Esophagus squamous epithelium (tissue), 5 donors: ENCODE results near the gene WWOX. TPM values are rescaled to one million over a fixed set of nuclear protein-coding genes. Genes with fewer than 3 reads are reported as not detected.

Experiments
- DNase-seq: peaks from one replicate; lab custom pipeline; 2025; lab: John Stamatoyannopoulos, UW
- H3K27ac ChIP-seq, 4 donors: fragments of 200-600 bp; sonication (generic); one replicate each; pipeline ENCODE4 v1.5.1; 2016 to 2019; ENCODE audit warnings: mild to moderate bottlenecking in 1 of 4
- H3K27me3 ChIP-seq, 4 donors: fragments of 200-600 bp; sonication (generic); 1 replicate in 3 of 4; 2 replicates in 1 of 4; pipeline versions ENCODE4 v1.5.1 to v1.6.0; 2017 to 2021; ENCODE audit warnings: antibody characterized with exemption in 1 of 4
- H3K36me3 ChIP-seq, 3 donors: fragments of 200-600 bp; sonication (generic); one replicate each; pipeline ENCODE4 v1.5.1; 2016 to 2019
- H3K4me1 ChIP-seq, 3 donors: fragments of 200-600 bp; sonication (generic); one replicate each; pipeline ENCODE4 v1.5.1; 2017 to 2019
- H3K4me3 ChIP-seq, 4 donors: fragments of 200-600 bp; sonication (generic); 1 replicate in 3 of 4; 2 replicates in 1 of 4; pipeline ENCODE4 v1.5.1; 2016 to 2019; ENCODE audit warnings: mild to moderate bottlenecking in 2 of 4, moderate library complexity in 1 of 4
- H3K9me3 ChIP-seq, 3 donors: fragments of 200-600 bp; sonication (generic); one replicate each; pipeline ENCODE4 v1.5.1; 2016 to 2019
- CTCF ChIP-seq, 6 experiments: fragments of 450-650 bp in 4 of 6; fragments of 200-600 bp in 2 of 6; sonication (generic) in 2 of 6; IDR thresholded peaks; one replicate each; pipeline ENCODE4 v1.5.1; 2016 to 2019; ENCODE audit warnings: antibody characterized with exemption in 6 of 6, mild to moderate bottlenecking in 4 of 6, moderate library complexity in 4 of 6
- POLR2A ChIP-seq, 4 donors: fragments of 450-650 bp; IDR thresholded peaks; one replicate each; pipeline ENCODE4 v1.6.1; 2017; ENCODE audit warnings: antibody characterized with exemption in 4 of 4, mild to moderate bottlenecking in 4 of 4, moderate library complexity in 3 of 4
- WGBS, 2 donors: methylation state at CpG; one replicate each; pipeline ENCODE4 v1.1.5; 2018; 5-methylcytosine and 5-hydroxymethylcytosine counted together
- intact Hi-C: fragments of 100-400 bp; cut with DNase I; formaldehyde crosslinking; loops from one replicate; pipeline ENCODE4 v1.15.0; 2022
- total RNA-seq, 4 donors: library from RNA; depleted of rRNA; stranded (reverse); fragments of >200 nt; gene quantifications; one replicate each; pipeline ENCODE4 v1.1.0, GENCODE V29; 2016
- donor health status: DM: yes; HTN: yes; CAD: no.

The WWOX gene
- total RNA-seq, 4 donors from 2014 or later = 20.9 to 31.1 (median 27.5) TPM

GRCh38 chr16:78246559-78246958 lies 147.1 kb downstream of the WWOX start:
- no peak overlapping the region for H3K4me3 ChIP-seq
- H3K4me1 ChIP-seq = no peaks in the 10 kb centered on the region
- H3K36me3 ChIP-seq = no peaks in the 10 kb centered on the region
- intact Hi-C loops = no loop called here
- no peaks in the 10 kb centered on the region for H3K9me3 ChIP-seq
- H3K27ac ChIP-seq = no peak overlapping the region
- no peak for DNase-seq
- TF ChIP-seq CTCF (IDR thresholded peaks at IDR 0.05) = no peak
- TF ChIP-seq POLR2A (IDR thresholded peaks at IDR 0.05) = no peak
- no peaks in the 10 kb centered on the region for H3K27me3 ChIP-seq
- WGBS, 2 donors = 62 to 80% methylated on average over 8 to 9 of the region's 9 CpGs

GRCh38 chr16:78249056-78249455 lies 149.6 kb downstream of the WWOX start:
- 89 to 93% methylated on average over 9 to 12 of the region's 13 CpGs for WGBS, 2 donors
- intact Hi-C loops = no loop called here
- no peak overlapping the region for H3K27ac ChIP-seq
- no peaks in the 10 kb centered on the region for H3K9me3 ChIP-seq
- DNase-seq = no peak
- no peak overlapping the region for H3K4me3 ChIP-seq
- no peaks in the 10 kb centered on the region for H3K27me3 ChIP-seq
- no peaks in the 10 kb centered on the region for H3K36me3 ChIP-seq
- TF ChIP-seq CTCF (IDR thresholded peaks at IDR 0.05) (no peak), POLR2A (IDR thresholded peaks at IDR 0.05) (no peak)
- H3K4me1 ChIP-seq = no peaks in the 10 kb centered on the region

- Histone ChIP-seq H3K27ac (no peak overlapping the region), H3K9me3 (no peaks in the 10 kb centered on the region), H3K36me3 (no peaks in the 10 kb centered on the region), H3K4me3 (no peak overlapping the region), H3K4me1 (no peaks in the 10 kb centered on the region), H3K27me3 (no peaks in the 10 kb centered on the region)
- WGBS, 2 donors = 90 to 91% methylated on average over 3 of the region's 3 CpGs
- TF ChIP-seq POLR2A (IDR thresholded peaks at IDR 0.05) (no peak), CTCF (IDR thresholded peaks at IDR 0.05) (no peak)
- DNase-seq = no peak
- intact Hi-C loops = no loop called here
Observed at GRCh38 chr16:78249832-78250231, 150.4 kb downstream of the WWOX start.

GRCh38 chr16:78251115-78251514 lies 151.7 kb downstream of the WWOX start:
- DNase-seq = no peak
- intact Hi-C loops = no loop called here
- Histone ChIP-seq H3K36me3 (no peaks in the 10 kb centered on the region), H3K27ac (no peak overlapping the region), H3K9me3 (no peaks in the 10 kb centered on the region), H3K27me3 (no peaks in the 10 kb centered on the region), H3K4me3 (no peak overlapping the region), H3K4me1 (no peaks in the 10 kb centered on the region)
- TF ChIP-seq CTCF (IDR thresholded peaks at IDR 0.05) (no peak), POLR2A (IDR thresholded peaks at IDR 0.05) (no peak)
- WGBS, 2 donors = 93 to 100% methylated on average over 5 of the region's 5 CpGs

- Histone ChIP-seq H3K27ac (no peak overlapping the region), H3K4me1 (no peaks in the 10 kb centered on the region), H3K36me3 (no peaks in the 10 kb centered on the region), H3K27me3 (no peaks in the 10 kb centered on the region), H3K9me3 (no peaks in the 10 kb centered on the region), H3K4me3 (no peak overlapping the region)
- 92 to 93% methylated on average over 5 of the region's 5 CpGs for WGBS, 2 donors
- DNase-seq = no peak
- intact Hi-C loops = no loop called here
- TF ChIP-seq CTCF (IDR thresholded peaks at IDR 0.05) = no peak
- no peak for TF ChIP-seq POLR2A (IDR thresholded peaks at IDR 0.05)
Observed at GRCh38 chr16:78252757-78253156, 153.3 kb downstream of the WWOX start.
